ENCODE measurements around the gene DHRS11. TPM values are rescaled to one million over a fixed set of nuclear protein-coding genes. Genes with fewer than 3 reads are reported as not detected.

The DHRS11 gene
- total and polyA plus RNA-seq, 2 experiments from 2014 or later, result 23.4 to 36.7 TPM

- no peaks in the 10 kb centered on the region for H3K9me3 Mint-ChIP-seq
- no peak for ATAC-seq
- peaks cover 11% of the 10 kb centered on the region for H3K27me3 Mint-ChIP-seq (ENCODE audit: insufficient read depth, low read depth, poor library complexity)
These were observed 3.1 kb downstream of the DHRS11 start for GRCh38 chr17:36594626-36595401.

More at GRCh38 chr17:36594626-36595401, 3.1 kb downstream of the DHRS11 start:
- Histone ChIP-seq H3K4me1 (ENCODE audit: insufficient read depth) (peaks cover 21% of the 10 kb centered on the region), H3F3A (replicated peaks; ENCODE audit: low read depth) (peaks cover 16% of the 10 kb centered on the region; the same call in 1 of the 2 replicates), H3K4me3 (no peak overlapping the region), H4K20me1 (replicated peaks; ENCODE audit: insufficient read depth) (peaks cover 7% of the 10 kb centered on the region), H3K27me3 (ENCODE audit: insufficient read depth) (no peaks in the 10 kb centered on the region), H3K79me2 (replicated peaks; ENCODE audit: insufficient read depth) (peaks cover 21% of the 10 kb centered on the region), H3K36me3 (ENCODE audit: insufficient read depth) (no peaks in the 10 kb centered on the region; the same call in 1 of the 2 replicates), H2AFZ (no peak overlapping the region), H3K9me2 (ENCODE audit: insufficient read depth) (no peaks in the 10 kb centered on the region), H3K27ac (ENCODE audit: low read depth) (no peak overlapping the region), H3K4me2 (no peak overlapping the region)
- Mint-ChIP-seq H3K27ac (no peak overlapping the region), H3K4me1 (peaks cover 19% of the 10 kb centered on the region), H3K36me3 (ENCODE audit: low read depth) (peaks cover 23% of the 10 kb centered on the region), H3K4me3 (no peak overlapping the region)
- TF ChIP-seq CREB1 (CRISPR knock-in tag; IDR thresholded peaks at IDR 0.05; ENCODE audit: low read depth) (no peak), STAT1 (IDR thresholded peaks at IDR 0.05; ENCODE audit: unreplicated experiment) (no peak), POLR2AphosphoS5 (IDR thresholded peaks at IDR 0.05; ENCODE audit: low read depth) (no peak), REST (IDR thresholded peaks at IDR 0.05; ENCODE audit: unreplicated experiment) (no peak), NANOG (IDR thresholded peaks at IDR 0.05; ENCODE audit: borderline replicate concordance) (no peak), CTCF (conservative IDR thresholded peaks at IDR 0.05; ENCODE audit: low read depth in 2 of 2) (no peak), EZH2 (IDR thresholded peaks at IDR 0.05; ENCODE audit: low read depth, unreplicated experiment) (no peak), EZH2phosphoT487 (IDR thresholded peaks at IDR 0.05; ENCODE audit: unreplicated experiment) (no peak), ZNF114 (CRISPR knock-in tag; IDR thresholded peaks at IDR 0.05) (no peak), ZNF331 (CRISPR knock-in tag; IDR thresholded peaks at IDR 0.05; ENCODE audit: low read depth) (no peak), JUNB (IDR thresholded peaks at IDR 0.05; ENCODE audit: unreplicated experiment) (no peak)
- TF ChIP-seq, protein P1, sequence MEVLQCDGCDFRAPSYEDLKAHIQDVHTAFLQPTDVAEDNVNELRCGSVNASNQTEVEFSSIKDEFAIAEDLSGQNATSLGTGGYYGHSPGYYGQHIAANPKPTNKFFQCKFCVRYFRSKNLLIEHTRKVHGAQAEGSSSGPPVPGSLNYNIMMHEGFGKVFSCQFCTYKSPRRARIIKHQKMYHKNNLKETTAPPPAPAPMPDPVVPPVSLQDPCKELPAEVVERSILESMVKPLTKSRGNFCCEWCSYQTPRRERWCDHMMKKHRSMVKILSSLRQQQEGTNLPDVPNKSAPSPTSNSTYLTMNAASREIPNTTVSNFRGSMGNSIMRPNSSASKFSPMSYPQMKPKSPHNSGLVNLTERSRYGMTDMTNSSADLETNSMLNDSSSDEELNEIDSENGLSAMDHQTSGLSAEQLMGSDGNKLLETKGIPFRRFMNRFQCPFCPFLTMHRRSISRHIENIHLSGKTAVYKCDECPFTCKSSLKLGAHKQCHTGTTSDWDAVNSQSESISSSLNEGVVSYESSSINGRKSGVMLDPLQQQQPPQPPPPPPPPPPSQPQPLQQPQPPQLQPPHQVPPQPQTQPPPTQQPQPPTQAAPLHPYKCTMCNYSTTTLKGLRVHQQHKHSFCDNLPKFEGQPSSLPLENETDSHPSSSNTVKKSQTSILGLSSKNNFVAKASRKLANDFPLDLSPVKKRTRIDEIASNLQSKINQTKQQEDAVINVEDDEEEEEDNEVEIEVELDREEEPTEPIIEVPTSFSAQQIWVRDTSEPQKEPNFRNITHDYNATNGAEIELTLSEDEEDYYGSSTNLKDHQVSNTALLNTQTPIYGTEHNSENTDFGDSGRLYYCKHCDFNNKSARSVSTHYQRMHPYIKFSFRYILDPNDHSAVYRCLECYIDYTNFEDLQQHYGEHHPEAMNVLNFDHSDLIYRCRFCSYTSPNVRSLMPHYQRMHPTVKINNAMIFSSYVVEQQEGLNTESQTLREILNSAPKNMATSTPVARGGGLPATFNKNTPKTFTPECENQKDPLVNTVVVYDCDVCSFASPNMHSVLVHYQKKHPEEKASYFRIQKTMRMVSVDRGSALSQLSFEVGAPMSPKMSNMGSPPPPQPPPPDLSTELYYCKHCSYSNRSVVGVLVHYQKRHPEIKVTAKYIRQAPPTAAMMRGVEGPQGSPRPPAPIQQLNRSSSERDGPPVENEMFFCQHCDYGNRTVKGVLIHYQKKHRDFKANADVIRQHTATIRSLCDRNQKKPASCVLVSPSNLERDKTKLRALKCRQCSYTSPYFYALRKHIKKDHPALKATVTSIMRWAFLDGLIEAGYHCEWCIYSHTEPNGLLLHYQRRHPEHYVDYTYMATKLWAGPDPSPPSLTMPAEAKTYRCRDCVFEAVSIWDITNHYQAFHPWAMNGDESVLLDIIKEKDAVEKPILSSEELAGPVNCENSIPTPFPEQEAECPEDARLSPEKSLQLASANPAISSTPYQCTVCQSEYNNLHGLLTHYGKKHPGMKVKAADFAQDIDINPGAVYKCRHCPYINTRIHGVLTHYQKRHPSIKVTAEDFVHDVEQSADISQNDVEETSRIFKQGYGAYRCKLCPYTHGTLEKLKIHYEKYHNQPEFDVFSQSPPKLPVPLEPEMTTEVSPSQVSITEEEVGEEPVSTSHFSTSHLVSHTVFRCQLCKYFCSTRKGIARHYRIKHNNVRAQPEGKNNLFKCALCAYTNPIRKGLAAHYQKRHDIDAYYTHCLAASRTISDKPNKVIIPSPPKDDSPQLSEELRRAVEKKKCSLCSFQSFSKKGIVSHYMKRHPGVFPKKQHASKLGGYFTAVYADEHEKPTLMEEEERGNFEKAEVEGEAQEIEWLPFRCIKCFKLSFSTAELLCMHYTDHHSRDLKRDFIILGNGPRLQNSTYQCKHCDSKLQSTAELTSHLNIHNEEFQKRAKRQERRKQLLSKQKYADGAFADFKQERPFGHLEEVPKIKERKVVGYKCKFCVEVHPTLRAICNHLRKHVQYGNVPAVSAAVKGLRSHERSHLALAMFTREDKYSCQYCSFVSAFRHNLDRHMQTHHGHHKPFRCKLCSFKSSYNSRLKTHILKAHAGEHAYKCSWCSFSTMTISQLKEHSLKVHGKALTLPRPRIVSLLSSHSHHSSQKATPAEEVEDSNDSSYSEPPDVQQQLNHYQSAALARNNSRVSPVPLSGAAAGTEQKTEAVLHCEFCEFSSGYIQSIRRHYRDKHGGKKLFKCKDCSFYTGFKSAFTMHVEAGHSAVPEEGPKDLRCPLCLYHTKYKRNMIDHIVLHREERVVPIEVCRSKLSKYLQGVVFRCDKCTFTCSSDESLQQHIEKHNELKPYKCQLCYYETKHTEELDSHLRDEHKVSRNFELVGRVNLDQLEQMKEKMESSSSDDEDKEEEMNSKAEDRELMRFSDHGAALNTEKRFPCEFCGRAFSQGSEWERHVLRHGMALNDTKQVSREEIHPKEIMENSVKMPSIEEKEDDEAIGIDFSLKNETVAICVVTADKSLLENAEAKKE (CRISPR knock-in tag; IDR thresholded peaks at IDR 0.05), result no peak
- TF ChIP-seq, protein P2, sequence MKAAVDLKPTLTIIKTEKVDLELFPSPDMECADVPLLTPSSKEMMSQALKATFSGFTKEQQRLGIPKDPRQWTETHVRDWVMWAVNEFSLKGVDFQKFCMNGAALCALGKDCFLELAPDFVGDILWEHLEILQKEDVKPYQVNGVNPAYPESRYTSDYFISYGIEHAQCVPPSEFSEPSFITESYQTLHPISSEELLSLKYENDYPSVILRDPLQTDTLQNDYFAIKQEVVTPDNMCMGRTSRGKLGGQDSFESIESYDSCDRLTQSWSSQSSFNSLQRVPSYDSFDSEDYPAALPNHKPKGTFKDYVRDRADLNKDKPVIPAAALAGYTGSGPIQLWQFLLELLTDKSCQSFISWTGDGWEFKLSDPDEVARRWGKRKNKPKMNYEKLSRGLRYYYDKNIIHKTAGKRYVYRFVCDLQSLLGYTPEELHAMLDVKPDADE (IDR thresholded peaks at IDR 0.05), result no peak
- no peak for DNase-seq (ENCODE audit: low spot score)
